Mesothelial cell of epicardium (in vitro differentiated cells): ENCODE measurements around the gene VSTM4. TPM values are rescaled to one million over a fixed set of nuclear protein-coding genes. Genes with fewer than 3 reads are reported as not detected.

Source experiments
- DNase-seq, 2 experiments: peaks; one replicate each; pipeline ENCODE4 v3.0.0; 2021; ENCODE audit warnings: low spot score in 2 of 2; ENCODE audit not compliant: unreplicated experiment in 2 of 2
- H3K27ac Mint-ChIP-seq: 2 replicates; pipeline ENCODE4 v1.8.0; 2021; ENCODE audit warnings: mixed read lengths
- H3K27me3 Mint-ChIP-seq: 2 replicates; pipeline ENCODE4 v1.8.0; 2021; ENCODE audit warnings: low read depth, mixed read lengths
- H3K36me3 Mint-ChIP-seq: 2 replicates; pipeline ENCODE4 v1.8.0; 2021; ENCODE audit warnings: mixed read lengths
- H3K4me1 Mint-ChIP-seq: 2 replicates; pipeline ENCODE4 v1.8.0; 2021; ENCODE audit warnings: mixed read lengths
- H3K4me3 Mint-ChIP-seq: 2 replicates; pipeline ENCODE4 v1.8.0; 2021; ENCODE audit warnings: mild to moderate bottlenecking, moderate library complexity, mixed read lengths
- H3K9me3 Mint-ChIP-seq: 2 replicates; pipeline ENCODE4 v1.8.0; 2021; ENCODE audit warnings: mixed read lengths
- CTCF ChIP-seq: fragments of 200-600 bp; sonication (generic); IDR thresholded peaks from one replicate; pipeline ENCODE4 v1.5.0; 2021; ENCODE audit warnings: antibody characterized with exemption; ENCODE audit not compliant: unreplicated experiment
- total RNA-seq: library from RNA; stranded (reverse); gene quantifications from 3 replicates; pipeline ENCODE4 v1.2.1, GENCODE V29; 2021

Gene VSTM4
- total RNA-seq, 1 donor from 2014 or later: 3.5 TPM

- TF ChIP-seq CTCF: peak; percentile 78
- peak in 1 of 2 experiments; percentile 64 for DNase-seq
- no peaks in the 10 kb centered on the region for H3K36me3 Mint-ChIP-seq
- H3K27me3 Mint-ChIP-seq: peaks cover 24% of the 10 kb centered on the region
- H3K4me3 Mint-ChIP-seq: no peak overlapping the region
- H3K4me1 Mint-ChIP-seq: no peaks in the 10 kb centered on the region
- H3K9me3 Mint-ChIP-seq: no peaks in the 10 kb centered on the region
- H3K27ac Mint-ChIP-seq: no peak overlapping the region
These were observed 133.9 kb downstream of the VSTM4 start for GRCh38 chr10:48981310-48981907.

- no peaks in the 10 kb centered on the region for H3K9me3 Mint-ChIP-seq
- H3K4me3 Mint-ChIP-seq: no peak overlapping the region
- TF ChIP-seq CTCF: no peak
- no peak overlapping the region for H3K27ac Mint-ChIP-seq
- no peaks in the 10 kb centered on the region for H3K4me1 Mint-ChIP-seq
- H3K36me3 Mint-ChIP-seq: no peaks in the 10 kb centered on the region
- H3K27me3 Mint-ChIP-seq: peaks cover 45% of the 10 kb centered on the region
- no peak for DNase-seq
These were observed 137.0 kb downstream of the VSTM4 start for GRCh38 chr10:48978318-48978717.

GRCh38 chr10:48976196-48976595 lies 139.1 kb downstream of the VSTM4 start:
- H3K4me3 Mint-ChIP-seq: no peak overlapping the region
- no peak overlapping the region for H3K27ac Mint-ChIP-seq
- H3K9me3 Mint-ChIP-seq: peaks cover 7% of the 10 kb centered on the region
- peaks cover 60% of the 10 kb centered on the region for H3K27me3 Mint-ChIP-seq
- no peaks in the 10 kb centered on the region for H3K4me1 Mint-ChIP-seq
- DNase-seq: no peak
- TF ChIP-seq CTCF: no peak
- H3K36me3 Mint-ChIP-seq: no peaks in the 10 kb centered on the region

GRCh38 chr10:48974510-48975156 lies 140.7 kb downstream of the VSTM4 start:
- Mint-ChIP-seq H3K9me3 (peaks cover 7% of the 10 kb centered on the region), H3K4me3 (no peak overlapping the region), H3K4me1 (no peaks in the 10 kb centered on the region), H3K36me3 (no peaks in the 10 kb centered on the region), H3K27me3 (peaks cover 62% of the 10 kb centered on the region), H3K27ac (no peak overlapping the region)
- no peak for DNase-seq
- no peak for TF ChIP-seq CTCF

GRCh38 chr10:48973065-48973464 lies 142.3 kb downstream of the VSTM4 start:
- no peaks in the 10 kb centered on the region for H3K4me1 Mint-ChIP-seq
- peaks cover 52% of the 10 kb centered on the region for H3K27me3 Mint-ChIP-seq
- H3K36me3 Mint-ChIP-seq: no peaks in the 10 kb centered on the region

More at GRCh38 chr10:48973065-48973464, 142.3 kb downstream of the VSTM4 start:
- TF ChIP-seq CTCF: no peak
- Mint-ChIP-seq H3K4me3 (no peak overlapping the region), H3K27ac (no peak overlapping the region), H3K9me3 (peaks cover 7% of the 10 kb centered on the region)
- DNase-seq: no peak
